ENCODE measurements around the gene MIEF2.

DNA sequence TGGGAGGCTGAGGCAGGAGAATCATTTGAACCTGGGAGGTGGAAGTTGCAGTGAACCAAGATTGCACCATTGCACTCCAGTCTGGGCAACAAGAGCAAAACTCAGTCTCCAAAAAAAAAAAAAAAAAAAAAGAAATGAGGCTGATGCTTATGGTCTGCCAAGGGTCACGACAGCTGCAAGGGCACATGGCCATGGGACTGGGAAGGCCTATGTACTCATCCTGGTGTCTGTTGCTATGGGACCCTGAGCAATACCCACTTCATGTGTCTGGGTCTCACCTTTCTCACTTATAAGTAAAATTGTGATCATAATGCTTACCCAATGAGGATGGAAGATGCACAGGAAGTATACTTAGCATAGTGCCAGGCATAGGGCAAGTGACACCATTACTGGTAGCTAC lies 16.6 kb downstream of the MIEF2 start:
- TF ChIP-seq EP300 (conservative IDR thresholded peaks at IDR 0.05; ENCODE audit: poor library complexity, severe bottlenecking), result no peak
- TF ChIP-seq RAD21 (conservative IDR thresholded peaks at IDR 0.05), result no peak
- TF ChIP-seq, protein P1, sequence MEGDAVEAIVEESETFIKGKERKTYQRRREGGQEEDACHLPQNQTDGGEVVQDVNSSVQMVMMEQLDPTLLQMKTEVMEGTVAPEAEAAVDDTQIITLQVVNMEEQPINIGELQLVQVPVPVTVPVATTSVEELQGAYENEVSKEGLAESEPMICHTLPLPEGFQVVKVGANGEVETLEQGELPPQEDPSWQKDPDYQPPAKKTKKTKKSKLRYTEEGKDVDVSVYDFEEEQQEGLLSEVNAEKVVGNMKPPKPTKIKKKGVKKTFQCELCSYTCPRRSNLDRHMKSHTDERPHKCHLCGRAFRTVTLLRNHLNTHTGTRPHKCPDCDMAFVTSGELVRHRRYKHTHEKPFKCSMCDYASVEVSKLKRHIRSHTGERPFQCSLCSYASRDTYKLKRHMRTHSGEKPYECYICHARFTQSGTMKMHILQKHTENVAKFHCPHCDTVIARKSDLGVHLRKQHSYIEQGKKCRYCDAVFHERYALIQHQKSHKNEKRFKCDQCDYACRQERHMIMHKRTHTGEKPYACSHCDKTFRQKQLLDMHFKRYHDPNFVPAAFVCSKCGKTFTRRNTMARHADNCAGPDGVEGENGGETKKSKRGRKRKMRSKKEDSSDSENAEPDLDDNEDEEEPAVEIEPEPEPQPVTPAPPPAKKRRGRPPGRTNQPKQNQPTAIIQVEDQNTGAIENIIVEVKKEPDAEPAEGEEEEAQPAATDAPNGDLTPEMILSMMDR (IDR thresholded peaks at IDR 0.05; ENCODE audit: poor library complexity, severe bottlenecking), result no peak
